Motor neuron (in vitro differentiated cells): Measurements from ENCODE around the gene GDPD5. TPM values are rescaled to one million over a fixed set of nuclear protein-coding genes. Genes with fewer than 3 reads are reported as not detected.

Source experiments
- ATAC-seq, 8 experiments: fragments of 200-7000 bp; cut with Tn5 transposase; replicated peaks in 6 of 8; 2 replicates each; pipeline ENCODE4 v1.8.0; 2021; ENCODE audit warnings: mild to moderate bottlenecking in 8 of 8, moderate library complexity in 8 of 8
- H3K27ac ChIP-seq, 2 donors: fragments of 250-450 bp; sonication (Bioruptor Pico); 2 replicates each; pipeline ENCODE4 v1.9.0; 2021; ENCODE audit warnings: antibody characterized with exemption in 2 of 2, mild to moderate bottlenecking in 2 of 2, moderate library complexity in 1 of 2
- H3K4me1 ChIP-seq, 2 donors: fragments of 250-450 bp; sonication (Bioruptor Pico); replicated peaks in 1 of 2; 2 replicates each; pipeline ENCODE4 v1.6.1; 2021; ENCODE audit warnings: antibody characterized with exemption in 2 of 2, mild to moderate bottlenecking in 2 of 2, moderate library complexity in 1 of 2
- H3K4me3 ChIP-seq, 5 donors: fragments of 250-450 bp; sonication (Bioruptor Pico); 2 replicates each; pipeline ENCODE4 v1.9.0; 2021; ENCODE audit warnings: antibody characterized with exemption in 5 of 5, mild to moderate bottlenecking in 5 of 5, moderate library complexity in 4 of 5
- WGBS, 10 experiments: fragments of 450-650 bp; shearing (Covaris generic); methylation state at CpG; one replicate each; pipeline ENCODE4 v1.0.0; 2022; 5-methylcytosine and 5-hydroxymethylcytosine counted together
- in situ Hi-C, 9 experiments: fragments of 400-800 bp; cut with MboI; loops; one replicate each; pipeline ENCODE4 v1.15.0; 2021; ENCODE audit warnings: low sequenced_read_pairs in 9 of 9, low pct_unique_long_range_greater_than_20kb in 2 of 9; ENCODE audit not compliant: unreplicated experiment in 9 of 9
- total RNA-seq, 8 experiments: library from RNA; unstranded; fragments of 300-600 nt; gene quantifications; 2 replicates each; pipeline versions ENCODE4 v1.2.3 to v1.2.4, GENCODE V29; 2022

The GDPD5 gene
- total RNA-seq, 8 experiments from 2014 or later, result 3.2 to 28.2 (median 16.1) TPM

GRCh38 chr11:75434886-75435570 lies 90.7 kb downstream of the GDPD5 start:
- no peak overlapping the region for H3K27ac ChIP-seq
- WGBS, 10 experiments, result 20 to 90% methylated on average over 1 to 2 of the region's 12 CpGs; no CpG with 5 or more reads in 8 of the 10 experiments
- peaks cover 18 to 30% of the 10 kb centered on the region in 2 donors for H3K4me1 ChIP-seq
- no peak for ATAC-seq
- no peak overlapping the region for H3K4me3 ChIP-seq
- in situ Hi-C loops, result no loop called here

- peaks cover 20 to 38% of the 10 kb centered on the region in 2 donors for H3K4me1 ChIP-seq
- no peak for ATAC-seq
- 67 to 100% methylated on average over 1 to 2 of the region's 4 CpGs; no CpG with 5 or more reads in 8 of the 10 experiments for WGBS, 10 experiments
- H3K27ac ChIP-seq, result no peak overlapping the region
- H3K4me3 ChIP-seq, result no peak overlapping the region
- in situ Hi-C loops, result no loop called here
Measured at GRCh38 chr11:75434051-75434450, 91.7 kb downstream of the GDPD5 start.

- peak in 5 of 8 experiments; percentile 1 to 5 (median 3) for ATAC-seq
- in situ Hi-C loops, result no loop called here
- no peak overlapping the region for H3K27ac ChIP-seq
- WGBS, 10 experiments, result 13 to 100% (median 70%) methylated on average over 1 to 3 of the region's 6 CpGs; no CpG with 5 or more reads in 5 of the 10 experiments
- H3K4me1 ChIP-seq, result peaks cover 20 to 42% of the 10 kb centered on the region in 2 donors
- H3K4me3 ChIP-seq, result peak overlapping the region in 2 of 5 donors; percentile 20 to 41
Measured at GRCh38 chr11:75433443-75433842, 92.3 kb downstream of the GDPD5 start.

- Histone ChIP-seq H3K4me1 (peaks cover 20 to 42% of the 10 kb centered on the region in 2 donors), H3K4me3 (peak within 1 kb of the TSS; percentile 20 to 41 (median 32)), H3K27ac (peak within 1 kb of the TSS in 1 of 2 donors; percentile 62)
- peak in 5 of 8 experiments; percentile 18 to 48 (median 29) for ATAC-seq
- in situ Hi-C loops, result no loop called here
- WGBS, 10 experiments, result 10 to 39% (median 23%) methylated on average over 2 to 5 of the region's 14 CpGs; no CpG with 5 or more reads in 7 of the 10 experiments
Measured at GRCh38 chr11:75432911-75433321, 92.8 kb downstream of the GDPD5 start, which contains the start of gene KLHL35. Gene KLHL35, minus strand, starts transcription at chr11:75433203. Its CDS starts 2,574 bp downstream, at chr11:75430629.

- H3K4me3 ChIP-seq, result peak overlapping the region; percentile 20 to 41 (median 32)
Measured at GRCh38 chr11:75431533-75432525, 93.9 kb downstream of the GDPD5 start.

GRCh38 chr11:75430714-75431532 lies 94.8 kb downstream of the GDPD5 start:
- peaks cover 20 to 42% of the 10 kb centered on the region in 2 donors for H3K4me1 ChIP-seq
- WGBS, 10 experiments, result 6 to 39% (median 14%) methylated on average over 3 to 18 of the region's 32 CpGs; no CpG with 5 or more reads in 2 of the 10 experiments
- H3K4me3 ChIP-seq, result peak overlapping the region; percentile 26 to 36 (median 30)
- peak in 5 of 8 experiments; percentile 3 to 15 (median 12) for ATAC-seq
- peak overlapping the region; percentile 59 to 79 for H3K27ac ChIP-seq
- in situ Hi-C loops, result no loop called here

More at GRCh38 chr11:75431533-75432525, 93.9 kb downstream of the GDPD5 start:
- H3K4me1 ChIP-seq, result peaks cover 20 to 42% of the 10 kb centered on the region in 2 donors
- no peak for ATAC-seq
- H3K27ac ChIP-seq, result no peak overlapping the region
- WGBS, 10 experiments, result 18 to 80% (median 38%) methylated on average over 1 to 8 of the region's 16 CpGs; no CpG with 5 or more reads in 1 of the 10 experiments
- in situ Hi-C loops, result no loop called here

- peaks cover 20 to 42% of the 10 kb centered on the region in 2 donors for H3K4me1 ChIP-seq
Measured at GRCh38 chr11:75429902-75430713, 95.6 kb downstream of the GDPD5 start.

GRCh38 chr11:75429641-75429901 lies 96.2 kb downstream of the GDPD5 start:
- peak overlapping the region in 4 of 5 donors; percentile 26 to 36 (median 30) for H3K4me3 ChIP-seq
- ATAC-seq, result no peak
- in situ Hi-C loops, result no loop called here
- WGBS, 10 experiments, result 10 to 100% (median 60%) methylated on average over 1 to 20 of the region's 25 CpGs; no CpG with 5 or more reads in 5 of the 10 experiments
- H3K27ac ChIP-seq, result peak overlapping the region; percentile 10 to 40
- peaks cover 23 to 45% of the 10 kb centered on the region in 2 donors for H3K4me1 ChIP-seq

More at GRCh38 chr11:75429902-75430713, 95.6 kb downstream of the GDPD5 start:
- peak; percentile 52 to 80 (median 66) for ATAC-seq
- Histone ChIP-seq H3K27ac (peak overlapping the region; percentile 59 to 79), H3K4me3 (peak overlapping the region; percentile 26 to 36 (median 30))
- WGBS, 10 experiments, result 0 to 35% (median 4%) methylated on average over 2 to 85 of the region's 134 CpGs; no CpG with 5 or more reads in 4 of the 10 experiments
- in situ Hi-C loops, result no loop called here

GRCh38 chr11:75428989-75429640 lies 96.6 kb downstream of the GDPD5 start:
- in situ Hi-C loops, result no loop called here
- no peak for ATAC-seq
- peaks cover 27 to 49% of the 10 kb centered on the region in 2 donors for H3K4me1 ChIP-seq
- H3K4me3 ChIP-seq, result peak overlapping the region in 1 of 5 donors; percentile 50
- peak overlapping the region in 1 of 2 donors; percentile 40 for H3K27ac ChIP-seq
- 60 to 100% (median 89%) methylated on average over 1 to 15 of the region's 16 CpGs for WGBS, 10 experiments

- Histone ChIP-seq H3K4me3 (peak overlapping the region; percentile 25 to 50 (median 30)), H3K27ac (peak overlapping the region; percentile 51 to 63), H3K4me1 (peaks cover 26 to 47% of the 10 kb centered on the region in 2 donors)
- peak in 7 of 8 experiments; percentile 57 to 78 (median 74) for ATAC-seq
- in situ Hi-C loops, result no loop called here
- 0 to 67% (median 24%) methylated on average over 2 to 8 of the region's 32 CpGs; no CpG with 5 or more reads in 2 of the 10 experiments for WGBS, 10 experiments
Measured at GRCh38 chr11:75428281-75428724, 97.4 kb downstream of the GDPD5 start.

GRCh38 chr11:75427181-75427580 lies 98.6 kb downstream of the GDPD5 start:
- no peak for ATAC-seq
- Histone ChIP-seq H3K4me1 (peaks cover 18 to 36% of the 10 kb centered on the region in 2 donors), H3K4me3 (no peak overlapping the region), H3K27ac (no peak overlapping the region)
- in situ Hi-C loops, result no loop called here
